ENCODE data around the gene DLGAP3.

Gene DLGAP3

GRCh38 chr1:34866762-34867109 is 62.7 kb downstream of the DLGAP3 start:
- no peak for DNase-seq (ENCODE audit: low spot score)

DNA sequence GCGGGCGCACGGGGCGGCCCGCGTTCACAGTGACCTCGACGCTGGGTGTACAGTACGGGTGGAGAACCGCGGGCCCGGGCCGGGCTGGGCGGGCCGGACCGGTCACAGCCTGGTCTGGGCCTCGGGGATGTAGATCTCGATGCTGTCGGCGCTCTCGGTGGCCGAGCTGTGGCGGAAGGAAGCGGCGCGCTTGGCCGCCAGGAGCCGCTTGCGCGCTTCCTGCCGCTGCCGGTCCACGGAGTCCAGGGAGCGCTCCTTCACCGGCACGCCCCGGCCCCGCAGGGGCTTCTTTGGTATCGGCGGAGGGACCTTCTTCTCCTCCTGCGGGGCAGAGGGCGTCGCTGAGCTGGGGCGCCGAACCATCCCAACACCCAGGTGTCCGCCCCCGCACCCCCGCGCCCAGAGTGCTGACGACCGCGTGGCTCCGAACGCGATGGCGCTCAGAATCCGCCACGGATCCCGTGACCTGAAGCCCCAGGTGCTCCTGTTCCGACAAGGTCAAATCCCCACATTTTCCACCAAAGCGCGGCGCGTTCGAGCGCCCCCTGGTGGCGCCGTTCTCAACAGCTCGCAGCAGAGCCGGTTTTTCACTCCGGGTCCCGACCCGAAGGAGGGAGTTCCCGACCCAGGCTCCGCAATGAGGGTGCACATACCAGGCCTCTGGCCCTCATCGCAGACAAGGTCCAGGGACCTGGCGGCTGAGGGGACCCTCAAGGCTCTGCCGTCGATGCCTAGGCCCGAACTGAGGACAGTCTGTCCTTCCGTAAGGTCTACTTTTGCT is 63.3 kb downstream of the DLGAP3 start:
- peak; percentile 89 for DNase-seq (ENCODE audit: low spot score)

DNA sequence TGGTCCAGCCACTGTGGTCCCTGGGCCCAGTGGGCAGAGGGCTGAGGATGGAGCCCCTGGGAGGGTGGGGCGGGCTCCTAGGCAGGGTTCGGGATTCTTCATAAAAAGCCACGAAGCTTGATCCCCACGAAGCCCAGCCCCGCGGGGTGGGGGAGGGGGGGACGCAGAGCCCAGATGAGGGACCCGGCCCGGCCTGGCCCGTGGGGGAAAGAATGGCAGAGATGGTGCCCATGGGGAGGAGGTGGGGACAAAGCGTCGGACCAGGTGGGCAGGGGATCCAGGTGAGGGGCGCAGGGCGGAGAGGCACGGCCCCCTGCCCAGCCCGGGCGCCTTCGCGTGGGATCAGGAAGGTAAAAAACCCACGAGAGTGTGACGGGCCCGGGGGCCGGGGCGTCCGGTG is 63.9 kb downstream of the DLGAP3 start:
- no peak for DNase-seq (ENCODE audit: low spot score)

DNA sequence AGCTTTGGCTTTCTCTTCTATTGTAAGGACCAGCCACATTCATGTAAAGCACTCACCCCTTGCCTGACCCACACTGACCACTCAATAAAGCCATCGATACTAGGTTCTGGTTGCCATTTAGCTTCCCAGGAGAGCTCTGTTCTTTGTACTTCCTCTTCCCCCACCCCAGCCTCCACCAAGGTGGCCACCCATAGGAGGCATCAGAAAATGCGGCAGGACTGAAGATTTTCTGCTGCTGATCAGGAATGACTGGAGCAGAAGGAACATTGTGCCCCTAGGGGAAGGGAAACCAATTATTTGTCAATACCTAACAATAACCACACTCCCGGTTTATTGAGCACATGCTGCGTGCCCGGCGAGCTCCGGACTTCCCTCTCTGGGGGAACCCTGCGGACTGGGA is 64.7 kb downstream of the DLGAP3 start:
- no peak for DNase-seq (ENCODE audit: low spot score)

GRCh38 chr1:34863501-34863900 is 65.9 kb downstream of the DLGAP3 start:
- no peak for DNase-seq (ENCODE audit: low spot score)

DNA sequence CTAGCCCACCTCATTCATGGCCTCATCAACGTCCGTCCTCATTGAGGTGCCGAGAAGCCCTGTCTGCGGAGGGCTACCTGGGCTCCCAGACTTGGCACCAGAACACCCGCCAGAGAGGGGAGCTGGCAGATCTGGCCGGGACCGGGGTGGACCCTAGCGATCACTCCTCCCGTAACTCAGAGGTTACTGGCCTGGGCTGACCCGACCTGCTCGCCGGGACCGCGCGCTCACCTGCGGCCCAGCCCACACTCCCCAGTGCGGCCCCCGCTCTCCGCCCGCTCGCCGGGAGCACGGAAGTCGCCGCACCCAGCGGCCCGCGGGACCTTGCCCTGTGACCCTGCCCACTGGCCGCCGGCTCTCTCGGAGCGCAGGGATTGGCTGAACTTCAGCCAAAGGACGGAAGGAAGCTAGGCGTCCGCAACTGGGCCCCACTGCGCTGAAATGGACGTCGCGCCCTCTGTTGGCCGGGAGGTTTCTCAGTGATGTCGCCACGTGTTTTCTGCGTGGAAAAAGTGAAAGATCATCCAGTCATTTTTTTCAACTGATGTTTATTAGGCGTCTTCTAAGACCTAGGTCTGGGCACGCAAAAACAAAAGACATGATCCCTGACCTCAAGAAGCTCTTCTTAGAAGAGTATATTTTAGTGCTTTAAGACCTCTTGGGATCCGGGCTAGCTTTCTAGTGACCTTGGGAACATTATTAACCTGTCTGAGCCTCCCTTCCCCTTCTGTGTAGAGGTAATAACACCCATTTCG is 69.8 kb downstream of the DLGAP3 start, which contains the start of gene SMIM12:
Gene SMIM12, minus strand, starts transcription at position 304 of the 755 bp plus-strand sequence. CDS start 3,772 bp downstream, outside the sequence.
- DNase-seq (ENCODE audit: low spot score) = peak; percentile 97

DNA sequence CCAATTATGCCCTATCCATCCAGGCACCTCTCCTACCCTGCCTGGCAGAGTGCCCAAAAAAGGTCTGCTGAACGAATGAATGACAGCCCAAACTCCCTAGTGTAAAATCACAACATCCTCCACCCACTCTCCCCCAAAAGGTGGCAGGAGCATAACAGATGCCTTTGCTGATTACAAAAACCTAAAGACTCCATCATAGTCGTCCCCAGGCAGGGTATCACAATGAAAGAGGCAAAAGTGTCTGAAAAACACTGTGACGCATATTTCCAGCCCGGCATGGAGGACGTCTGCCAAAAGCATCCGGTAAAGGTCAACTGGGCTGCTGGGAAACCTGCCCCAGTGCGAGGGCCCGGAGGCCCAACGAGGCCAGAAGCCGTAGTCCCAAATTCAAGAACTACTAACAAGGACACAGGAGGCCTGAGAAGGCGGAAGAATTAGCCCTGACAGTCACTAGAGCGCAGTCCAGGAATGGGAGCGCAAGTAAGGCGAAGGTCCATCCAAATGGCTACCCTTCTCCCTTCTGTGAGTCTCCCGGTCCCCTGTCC is 70.5 kb downstream of the DLGAP3 start:
- peak; percentile 71 for DNase-seq (ENCODE audit: low spot score)

- DNase-seq (ENCODE audit: low spot score) = no peak
Measured at GRCh38 chr1:34856697-34857096, 72.8 kb downstream of the DLGAP3 start.

- DNase-seq (ENCODE audit: low spot score) = peak; percentile 96
Measured at GRCh38 chr1:34852677-34853217, 76.7 kb downstream of the DLGAP3 start.

DNA sequence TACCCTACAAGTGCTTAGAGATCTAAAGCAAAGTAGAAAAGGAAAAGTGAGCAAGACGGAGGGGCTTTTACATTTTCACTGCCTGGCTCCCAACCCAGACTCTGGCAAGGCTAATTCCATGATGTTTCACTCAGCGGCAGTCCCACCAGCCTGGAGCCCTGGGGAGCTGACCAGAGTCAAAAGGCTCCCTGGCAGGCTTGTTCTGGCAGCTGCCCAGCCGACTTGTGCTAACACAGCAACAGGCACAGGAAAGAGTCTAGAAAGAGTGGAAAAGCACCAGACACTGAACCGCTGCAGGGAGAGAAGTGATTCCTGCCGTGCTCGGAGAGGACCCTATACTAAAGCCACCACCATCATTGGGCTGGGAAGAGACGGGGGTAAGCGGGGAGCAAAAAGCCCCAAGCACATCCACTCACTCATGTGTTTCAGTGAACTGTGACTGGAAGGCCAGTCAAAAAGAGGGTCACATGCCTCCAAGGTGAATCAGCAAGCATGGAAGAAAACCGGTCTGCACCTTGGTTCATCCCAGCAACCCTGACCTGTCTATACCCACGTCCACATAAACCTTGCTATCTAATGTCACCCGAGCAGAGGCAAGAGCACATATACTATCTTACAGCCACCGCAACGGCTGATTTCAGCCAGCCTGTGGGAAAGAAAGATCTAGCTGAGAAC is 77.9 kb downstream of the DLGAP3 start:
- no peak for DNase-seq (ENCODE audit: low spot score)

- DNase-seq (ENCODE audit: low spot score) = no peak
Measured at GRCh38 chr1:34850382-34850781, 79.1 kb downstream of the DLGAP3 start.

DNA sequence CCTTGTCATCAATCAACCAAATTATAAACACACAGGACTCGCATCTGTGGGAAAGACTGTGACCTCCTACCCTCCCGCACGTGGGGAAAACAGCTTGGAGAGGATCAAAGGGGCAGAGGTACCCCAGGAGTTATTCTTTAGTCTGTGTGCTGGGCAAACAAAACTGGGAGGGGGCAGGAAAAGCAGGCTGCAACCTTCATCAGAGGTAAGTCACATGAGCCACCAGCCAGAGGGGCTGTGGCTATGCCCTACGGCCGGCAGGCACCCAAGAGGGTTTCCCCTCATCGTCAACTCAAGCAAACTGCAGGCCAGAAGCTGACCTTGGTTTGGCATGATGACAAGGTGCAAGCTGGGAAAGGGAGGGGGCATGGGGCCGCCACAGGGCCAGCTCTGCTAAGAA is 82.4 kb downstream of the DLGAP3 start:
- no peak for DNase-seq (ENCODE audit: low spot score)

- no peak for DNase-seq (ENCODE audit: low spot score)
Measured at GRCh38 chr1:34846265-34846664, 83.2 kb downstream of the DLGAP3 start.

DNA sequence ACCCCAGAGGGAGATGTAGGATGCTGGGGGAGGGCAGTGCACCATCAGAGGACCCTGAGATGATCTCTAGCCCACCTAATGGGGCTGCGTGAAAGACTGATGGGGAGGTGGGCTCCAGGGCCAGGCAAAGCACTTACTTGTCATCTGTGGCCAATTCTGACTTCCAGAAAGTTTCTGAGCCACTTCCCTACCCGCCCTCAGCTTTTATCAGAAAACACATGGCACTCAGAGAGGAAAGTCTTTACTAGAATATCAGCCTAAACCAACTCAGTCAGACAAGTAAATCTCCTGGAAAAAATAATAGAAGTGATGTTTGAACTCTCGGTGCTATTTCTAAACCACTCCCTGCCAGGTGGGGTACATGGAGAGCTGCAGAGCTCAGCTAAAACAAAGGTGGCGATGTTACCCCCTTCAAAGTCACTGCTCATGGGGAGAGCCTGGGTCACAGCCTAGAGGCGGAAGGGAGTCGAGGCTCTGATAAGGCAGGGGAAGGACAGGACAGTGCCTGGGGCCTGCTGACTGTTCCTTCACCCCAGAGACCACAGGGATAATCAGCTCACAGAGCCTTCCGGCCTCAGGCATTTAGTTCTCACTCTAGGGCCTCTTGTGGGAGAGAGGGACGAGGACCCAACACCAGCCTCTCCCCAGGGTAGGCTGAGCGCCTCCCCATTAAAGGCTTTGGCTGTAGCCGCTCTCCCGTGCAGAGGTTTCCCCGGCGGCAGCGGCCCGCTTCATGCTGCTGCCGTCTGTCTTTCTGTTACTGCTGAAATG is 84.1 kb downstream of the DLGAP3 start:
- DNase-seq (ENCODE audit: low spot score) = no peak

- no peak for DNase-seq (ENCODE audit: low spot score)
Measured at GRCh38 chr1:34844252-34844634, 85.2 kb downstream of the DLGAP3 start.

GRCh38 chr1:34843392-34844251 is 85.8 kb downstream of the DLGAP3 start:
- DNase-seq (ENCODE audit: low spot score) = no peak

DNA sequence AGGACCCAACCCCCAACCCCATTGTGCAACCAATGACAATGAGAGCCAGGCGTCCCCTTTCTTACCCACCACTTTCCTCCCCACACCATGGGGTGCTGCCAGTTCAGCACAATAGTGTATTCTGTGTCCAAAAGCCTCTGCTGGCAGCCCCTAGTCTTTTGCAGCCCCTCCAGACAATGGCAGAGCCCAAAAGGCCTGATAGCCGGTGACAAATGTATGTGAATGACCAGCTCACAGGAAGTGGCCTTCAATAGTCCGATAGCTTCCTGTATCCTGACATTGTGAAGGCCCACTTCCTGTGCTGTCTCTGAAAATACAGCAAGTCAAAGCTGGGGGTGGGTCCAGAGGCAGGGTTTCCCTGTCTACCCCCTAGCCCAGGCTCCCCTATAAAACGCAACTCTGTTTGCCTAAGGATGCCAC is 86.5 kb downstream of the DLGAP3 start:
- DNase-seq (ENCODE audit: low spot score) = no peak

GRCh38 chr1:34842073-34842472 is 87.4 kb downstream of the DLGAP3 start:
- DNase-seq (ENCODE audit: low spot score) = no peak

- no peak for DNase-seq (ENCODE audit: low spot score)
Measured at GRCh38 chr1:34840426-34840825, 89.0 kb downstream of the DLGAP3 start.

GRCh38 chr1:34839526-34840305 is 89.7 kb downstream of the DLGAP3 start:
- no peak for DNase-seq (ENCODE audit: low spot score)

All from hematopoietic multipotent progenitor cell treated with erythropoietin and hydrocortisone succinate and interleukin-3 and kit ligand, for 17 days (in vitro differentiated cells).